ENCODE data around the gene FUOM. TPM values are rescaled to one million over a fixed set of nuclear protein-coding genes. Genes with fewer than 3 reads are reported as not detected.

FUOM gene
- total RNA-seq, 1 experiment from 2014 or later: 16.0 TPM

GRCh38 chr10:133310789-133311188 is 47.0 kb downstream of the FUOM start:
- TF ChIP-seq EZH2 (IDR thresholded peaks at IDR 0.05; ENCODE audit: borderline replicate concordance, low read depth, low read length, poor library complexity, severe bottlenecking) (no peak), CTCF (conservative IDR thresholded peaks at IDR 0.05; ENCODE audit: low read depth, low read length) (no peak)
- peaks cover 3% of the 10 kb centered on the region for H3K4me1 ChIP-seq (ENCODE audit: insufficient read depth, low read length, poor library complexity, severe bottlenecking)
- H3K36me3 ChIP-seq (ENCODE audit: insufficient read depth, low read length, poor library complexity, severe bottlenecking): peaks cover 14% of the 10 kb centered on the region
- H3K27me3 ChIP-seq (replicated peaks; ENCODE audit: insufficient read depth, low read depth, low read length, poor library complexity): no peaks in the 10 kb centered on the region
- H3K4me3 ChIP-seq (ENCODE audit: low read depth, low read length, poor library complexity, severe bottlenecking): no peak overlapping the region
- no peak for DNase-seq (ENCODE audit: low spot score)
- intact Hi-C loops (cut with micrococcal nuclease; ENCODE audit: unreplicated experiment): no loop called here
- H3K9me3 ChIP-seq (ENCODE audit: low read depth, low read length, poor library complexity, severe bottlenecking): no peaks in the 10 kb centered on the region
- ChIA-PET POLR2A (ENCODE audit: low non-redundant PET) (no interaction called here), CTCF (no interaction called here)
- no TSS peak for BruUV-seq (replicated peaks)
- no peak overlapping the region for H3K27ac ChIP-seq (ENCODE audit: low read depth, low read length, poor library complexity, severe bottlenecking)

DNA sequence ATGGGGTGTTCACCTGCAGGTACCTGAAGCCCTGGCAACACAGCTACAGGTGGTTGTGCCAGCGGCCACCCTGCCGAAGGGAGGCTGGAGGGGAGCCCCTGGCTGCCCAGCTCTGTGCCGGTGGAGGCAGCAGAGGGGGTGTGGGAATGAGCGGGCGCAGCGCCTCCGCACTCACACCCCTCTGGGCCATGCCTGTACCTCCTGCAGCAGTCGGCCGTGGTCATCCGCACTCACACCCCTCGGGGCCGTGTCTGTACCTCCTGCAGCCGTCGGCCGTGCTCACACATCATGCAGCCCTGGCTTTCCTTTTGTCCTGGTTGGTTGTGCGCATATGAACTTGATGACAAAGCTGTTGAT is 47.4 kb downstream of the FUOM start:
- H3K4me1 ChIP-seq (ENCODE audit: insufficient read depth, low read length, poor library complexity, severe bottlenecking): peaks cover 3% of the 10 kb centered on the region
- TF ChIP-seq CTCF (conservative IDR thresholded peaks at IDR 0.05; ENCODE audit: low read depth, low read length) (no peak), EZH2 (IDR thresholded peaks at IDR 0.05; ENCODE audit: borderline replicate concordance, low read depth, low read length, poor library complexity, severe bottlenecking) (no peak)
- intact Hi-C loops (cut with micrococcal nuclease; ENCODE audit: unreplicated experiment): no loop called here
- H3K36me3 ChIP-seq (ENCODE audit: insufficient read depth, low read length, poor library complexity, severe bottlenecking): peaks cover 14% of the 10 kb centered on the region
- no peak for DNase-seq (ENCODE audit: low spot score)
- no peaks in the 10 kb centered on the region for H3K9me3 ChIP-seq (ENCODE audit: low read depth, low read length, poor library complexity, severe bottlenecking)
- ChIA-PET CTCF (no interaction called here), POLR2A (ENCODE audit: low non-redundant PET) (no interaction called here)
- no TSS peak for BruUV-seq (replicated peaks)
- no peak overlapping the region for H3K4me3 ChIP-seq (ENCODE audit: low read depth, low read length, poor library complexity, severe bottlenecking)
- H3K27ac ChIP-seq (ENCODE audit: low read depth, low read length, poor library complexity, severe bottlenecking): no peak overlapping the region
- H3K27me3 ChIP-seq (replicated peaks; ENCODE audit: insufficient read depth, low read depth, low read length, poor library complexity): no peaks in the 10 kb centered on the region

DNA sequence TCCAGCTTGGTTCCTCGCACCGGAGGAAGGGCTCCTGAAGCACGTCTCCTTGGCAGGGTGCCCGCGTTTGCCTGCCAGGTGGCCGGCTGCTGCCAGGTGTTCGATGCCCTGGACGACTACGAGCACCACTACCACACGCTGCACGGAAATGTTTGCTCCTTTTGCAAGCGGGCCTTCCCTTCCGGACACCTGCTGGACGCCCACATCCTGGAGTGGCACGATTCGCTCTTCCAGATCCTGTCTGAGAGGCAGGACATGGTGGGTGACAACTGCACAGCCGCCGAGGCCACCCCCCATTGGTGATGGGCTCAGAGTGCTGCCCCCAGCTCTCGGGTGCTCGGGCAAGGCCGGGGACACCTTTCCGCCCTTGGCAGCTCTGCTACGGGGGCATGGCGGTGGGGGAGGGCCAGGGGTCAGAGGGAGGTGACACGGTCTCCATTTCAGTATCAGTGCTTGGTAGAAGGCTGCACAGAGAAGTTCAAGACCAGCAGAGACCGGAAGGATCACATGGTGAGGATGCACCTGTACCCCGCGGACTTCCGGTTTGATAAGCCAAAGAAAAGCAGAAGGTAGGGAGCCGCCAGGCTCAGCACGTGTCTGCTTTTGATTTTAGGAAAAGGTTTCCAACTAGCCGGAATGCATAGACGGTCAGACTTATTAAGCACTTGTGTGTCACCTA is 48.0 kb downstream of the FUOM start:
- TF ChIP-seq EZH2 (IDR thresholded peaks at IDR 0.05; ENCODE audit: borderline replicate concordance, low read depth, low read length, poor library complexity, severe bottlenecking): no peak
- no peak for TF ChIP-seq CTCF (conservative IDR thresholded peaks at IDR 0.05; ENCODE audit: low read depth, low read length)
- ChIA-PET POLR2A (ENCODE audit: low non-redundant PET) (no interaction called here), CTCF (no interaction called here)
- H3K9me3 ChIP-seq (ENCODE audit: low read depth, low read length, poor library complexity, severe bottlenecking): no peaks in the 10 kb centered on the region
- intact Hi-C loops (cut with micrococcal nuclease; ENCODE audit: unreplicated experiment): no loop called here
- BruUV-seq (replicated peaks): no TSS peak
- peaks cover 14% of the 10 kb centered on the region for H3K36me3 ChIP-seq (ENCODE audit: insufficient read depth, low read length, poor library complexity, severe bottlenecking)
- H3K4me1 ChIP-seq (ENCODE audit: insufficient read depth, low read length, poor library complexity, severe bottlenecking): peaks cover 3% of the 10 kb centered on the region
- H3K27me3 ChIP-seq (replicated peaks; ENCODE audit: insufficient read depth, low read depth, low read length, poor library complexity): no peaks in the 10 kb centered on the region
- DNase-seq (ENCODE audit: low spot score): no peak
- no peak overlapping the region for H3K27ac ChIP-seq (ENCODE audit: low read depth, low read length, poor library complexity, severe bottlenecking)
- H3K4me3 ChIP-seq (ENCODE audit: low read depth, low read length, poor library complexity, severe bottlenecking): no peak overlapping the region

Data from A673 (cell line).